Mesenchymal stem cell (in vitro differentiated cells and primary cell): Measurements from ENCODE around the gene MCUB. TPM values are rescaled to one million over a fixed set of nuclear protein-coding genes. Genes with fewer than 3 reads are reported as not detected.

Experiments used
- small RNA-seq: library from polyadenylated mRNA; stranded (forward); fragments of <200 nt; extraction: miRNeasy Mini kit (QIAGEN cat#:217004); gene quantifications from one replicate; pipeline ENCODE3, GENCODE V24; 2013; ENCODE audit warnings: low read depth

Gene MCUB

Small RNA genes within 50 kb of the gene (small RNA-seq; reads per million reads assigned to genes)
- gene HIGD1AP14 = not detected
